HEK293T (cell line): ENCODE measurements around the gene FCSK.

ENCODE experiments used
- ARNT ChIP-seq: fragments of 450-650 bp; IDR thresholded peaks from 2 replicates; pipeline ENCODE4 v1.6.1; 2017; ENCODE audit warnings: mild to moderate bottlenecking
- CTBP1 ChIP-seq: fragments of 450-650 bp; IDR thresholded peaks from 2 replicates; pipeline ENCODE4 v1.6.1; 2016; ENCODE audit warnings: borderline replicate concordance
- ELF4 ChIP-seq: fragments of 450-650 bp; IDR thresholded peaks from 2 replicates; pipeline ENCODE4 v1.6.1; 2017; ENCODE audit warnings: antibody characterized with exemption
- FOXM1 ChIP-seq: fragments of 450-650 bp; IDR thresholded peaks from 2 replicates; pipeline ENCODE4 v1.6.1; 2017; ENCODE audit warnings: mild to moderate bottlenecking, borderline replicate concordance
- SP1 ChIP-seq: fragments of 450-650 bp; IDR thresholded peaks from 2 replicates; pipeline ENCODE4 v1.6.1; 2017

GRCh38 chr16:70520612-70521297 lies 66.4 kb downstream of the FCSK start:
- TF ChIP-seq SP1 (no peak), ARNT (no peak), CTBP1 (no peak), FOXM1 (no peak), ELF4 (no peak)
